Measurements from ENCODE around the gene MAP2K3. TPM values are rescaled to one million over a fixed set of nuclear protein-coding genes. Genes with fewer than 3 reads are reported as not detected.

MAP2K3 gene
- total and polyA plus RNA-seq, 2 donors (not counting 3 experiments of a cell fraction or from before 2014, with no cell fraction given), result 15.3 to 36.3 TPM

- intact Hi-C loops (cut with micrococcal nuclease), result no loop called here
- Histone ChIP-seq H2AFZ (ENCODE audit: low read depth, low read length) (no peak overlapping the region), H3K9me1 (replicated peaks; ENCODE audit: control insufficient read depth, extremely low read depth, insufficient read depth, low read length) (no peaks in the 10 kb centered on the region), H3K27ac (ENCODE audit: insufficient read depth, low read depth, low read length) (no peak overlapping the region), H3K4me1 (ENCODE audit: control insufficient read depth, extremely low read depth, insufficient read depth, low read length) (no peaks in the 10 kb centered on the region), H3K36me3 (ENCODE audit: control insufficient read depth in 2 of 2, extremely low read depth in 1 of 2, insufficient read depth in 2 of 2, low read length in 2 of 2) (peaks cover 4 to 25% of the 10 kb centered on the region in 2 experiments), H3K9me3 (replicated peaks; ENCODE audit: control insufficient read depth, insufficient read depth, low read length) (no peaks in the 10 kb centered on the region), H3K9ac (replicated peaks; ENCODE audit: extremely low read depth, insufficient read depth, low read length) (no peak overlapping the region), H3K27me3 (ENCODE audit: control insufficient read depth in 2 of 2, insufficient read depth in 2 of 2, low read length in 2 of 2) (no peaks in the 10 kb centered on the region), H4K20me1 (replicated peaks; ENCODE audit: control insufficient read depth, extremely low read depth, insufficient read depth, low read length) (no peaks in the 10 kb centered on the region), H3K4me2 (ENCODE audit: insufficient read depth, low read length) (no peak overlapping the region), H3K4me3 (replicated peaks in 1 of 3; ENCODE audit: insufficient read depth in 1 of 3, low read depth in 1 of 3, low read length in 3 of 3) (no peak overlapping the region), H3K79me2 (ENCODE audit: control insufficient read depth, insufficient read depth, low read length) (peaks cover 6% of the 10 kb centered on the region)
- dilution Hi-C loops (cut with MboI; ENCODE audit: extremely low pct_ligation_motif_present, low sequenced_read_pairs), result no loop called here
- POLR2A ChIA-PET, result interaction anchor here (1.4 kb wide), 1 partner anchor 13 kb away, joined by 5 read pairs; no protein-coding TSS in a partner anchor
- DNase-seq (ENCODE audit: low read depth, low spot score), result no peak
- no peak for TF ChIP-seq MAX (IDR thresholded peaks at IDR 0.05; ENCODE audit: insufficient read depth, insufficient read length)
- TF ChIP-seq POLR2AphosphoS5 (IDR thresholded peaks at IDR 0.05; ENCODE audit: insufficient read depth, low read depth, low read length), result no peak
- no peak for TF ChIP-seq FOS (IDR thresholded peaks at IDR 0.05; ENCODE audit: borderline replicate concordance, insufficient read depth, low read length)
- TF ChIP-seq EZH2 (IDR thresholded peaks at IDR 0.05; ENCODE audit: borderline replicate concordance, low read depth, low read length, severe bottlenecking), result no peak
- TF ChIP-seq JUN (IDR thresholded peaks at IDR 0.05; ENCODE audit: borderline replicate concordance, insufficient read depth, insufficient read length, low read depth), result no peak
- TF ChIP-seq MYC (IDR thresholded peaks at IDR 0.05; ENCODE audit: low read depth, low read length), result no peak
- TF ChIP-seq CTCF (IDR thresholded peaks at IDR 0.05; ENCODE audit: extremely low read depth in 1 of 2, insufficient read depth in 1 of 2, low read depth in 1 of 2, low read length in 2 of 2), result no peak
- no peak for TF ChIP-seq GATA2 (IDR thresholded peaks at IDR 0.05; ENCODE audit: insufficient read depth, insufficient read length, low read depth, low read length)
- TF ChIP-seq POLR2A (IDR thresholded peaks at IDR 0.05; ENCODE audit: low read depth, low read length), result no peak
- BruUV-seq (replicated peaks), result no TSS peak
- FAIRE-seq, result no peak
- CTCF ChIA-PET, result no interaction called here
These were observed 14.5 kb downstream of the MAP2K3 start for GRCh38 chr17:21298983-21299519.

All from endothelial cell of umbilical vein (primary cell).